Frontal cortex (tissue), 4 donors: ENCODE results near the gene MRNIP. TPM values are rescaled to one million over a fixed set of nuclear protein-coding genes. Genes with fewer than 3 reads are reported as not detected.

Experiments
- DNase-seq, 2 donors: peaks; one replicate each; pipeline ENCODE4 v3.0.0; 2012; ENCODE audit warnings: low spot score in 2 of 2
- FAIRE-seq: peaks from 2 replicates; lab custom pipeline; 2012; peaks lifted over from hg19 to GRCh38; lab: Jason Lieb, UNC
- total RNA-seq: library from RNA; depleted of rRNA; stranded (reverse); fragments of >200 nt; gene quantifications from one replicate; pipeline ENCODE4 v1.2.3, GENCODE V29; 2014
- donor health status: control.
- donor health status: control.
- donor health status: control.

Gene MRNIP
- 28.1 TPM for total RNA-seq

GRCh38 chr5:179858586-179859427, at the start of gene MRNIP:
MRNIP (minus strand) TSS chr5:179858817; CDS start chr5:179858796, 21 bp downstream.
- no peak for FAIRE-seq
- DNase-seq: peak; percentile 94 to 96

- FAIRE-seq (no peak), DNase-seq (peak; percentile 86 to 87)
These were observed 49.1 kb upstream of the MRNIP start, which contains the start of gene TBC1D9B for GRCh38 chr5:179907556-179908324. TBC1D9B (minus strand) TSS chr5:179907897; CDS start chr5:179907821, 76 bp downstream.

DNA sequence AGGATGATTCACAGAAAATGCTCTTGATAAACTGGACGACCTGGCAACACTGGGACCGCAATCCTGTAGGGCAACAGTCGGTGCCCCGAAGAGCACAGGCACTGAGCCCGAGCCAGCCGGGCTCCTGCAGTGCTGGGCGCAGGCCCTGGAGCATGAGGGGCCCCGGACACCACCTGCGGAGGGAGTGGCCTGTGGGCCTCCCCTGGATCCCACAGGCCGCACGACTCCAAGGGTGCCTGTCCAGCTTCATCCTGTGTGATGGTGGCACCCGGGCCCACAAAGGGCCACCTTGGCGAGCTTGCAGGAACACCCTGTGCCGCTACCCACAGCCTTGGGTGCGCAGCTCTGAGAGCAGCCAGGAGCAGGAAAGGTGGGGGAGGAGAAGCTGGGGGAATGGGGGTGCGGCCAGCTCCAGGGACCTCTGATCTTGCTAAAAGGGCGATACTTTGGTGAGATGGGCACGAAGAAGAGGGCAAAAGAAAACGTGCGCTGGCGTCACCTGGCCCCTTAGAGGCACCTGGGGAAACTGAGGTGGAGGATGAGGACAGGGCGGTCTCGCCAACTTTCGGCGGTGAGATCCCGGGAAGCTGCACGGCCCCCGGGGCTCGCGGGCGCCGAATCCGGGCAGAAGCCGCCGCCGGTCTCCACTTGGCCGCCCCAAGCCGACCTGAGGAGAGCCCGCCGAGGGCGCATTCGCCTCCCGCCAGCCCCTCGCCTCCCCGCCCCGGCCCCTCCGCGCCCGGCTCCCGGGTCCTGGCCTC, 48.4 kb upstream of the MRNIP start:
- DNase-seq (no peak), FAIRE-seq (no peak)

GRCh38 chr5:179906294-179906794, 47.7 kb upstream of the MRNIP start:
- FAIRE-seq (no peak), DNase-seq (no peak)

DNA sequence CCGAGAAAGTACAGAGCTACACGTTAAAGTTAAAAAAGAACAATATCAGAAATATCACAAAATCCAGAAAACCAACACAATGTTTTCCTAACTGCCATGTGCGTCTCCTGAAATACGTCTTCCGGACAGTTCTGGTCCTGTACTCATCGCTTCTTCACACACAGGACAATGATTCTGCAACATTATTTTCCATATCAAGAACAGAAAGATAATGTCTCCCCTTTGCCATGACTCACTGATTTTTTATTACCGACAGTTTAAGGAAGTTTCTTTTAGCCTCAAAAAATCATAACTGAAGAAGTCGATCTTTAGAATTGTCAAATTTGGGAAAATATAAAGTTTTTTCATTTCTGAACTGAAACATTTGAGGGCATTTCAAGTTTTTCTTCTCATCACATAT, 46.5 kb upstream of the MRNIP start:
- no peak for DNase-seq
- no peak for FAIRE-seq

DNA sequence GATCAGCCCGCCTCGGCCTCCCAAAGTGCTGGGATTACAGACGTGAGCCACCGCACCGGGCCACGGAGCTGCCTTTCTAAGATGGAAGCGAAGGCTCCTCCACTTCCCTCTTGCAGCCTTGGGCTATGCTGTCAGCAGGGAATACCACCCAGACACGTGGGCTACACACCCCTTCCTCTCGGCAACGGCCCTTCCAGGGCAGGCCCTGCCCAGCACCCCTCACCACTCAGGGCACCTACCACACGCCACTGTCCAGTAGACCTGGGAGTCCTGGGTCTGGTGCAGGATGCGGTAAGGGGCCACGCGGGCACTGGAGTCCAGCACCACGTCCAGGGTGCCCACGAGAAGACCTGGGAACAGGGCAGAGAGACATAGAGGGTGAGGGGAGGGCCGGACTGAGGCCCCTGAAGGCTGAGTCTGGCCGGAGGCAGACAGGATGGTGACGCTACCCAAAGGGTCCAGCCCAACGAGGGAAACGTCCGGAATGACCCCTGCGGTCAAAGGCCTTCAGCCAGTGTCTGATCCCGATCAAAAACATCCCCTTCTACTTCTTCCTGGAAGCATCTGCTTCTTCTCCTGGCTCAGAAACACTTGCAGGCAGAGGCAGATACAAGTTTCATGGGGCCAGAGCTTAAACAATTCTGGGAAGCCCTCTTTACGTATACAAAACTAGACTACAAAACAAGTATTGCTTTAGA, 46.0 kb upstream of the MRNIP start:
- FAIRE-seq (no peak), DNase-seq (no peak)

DNA sequence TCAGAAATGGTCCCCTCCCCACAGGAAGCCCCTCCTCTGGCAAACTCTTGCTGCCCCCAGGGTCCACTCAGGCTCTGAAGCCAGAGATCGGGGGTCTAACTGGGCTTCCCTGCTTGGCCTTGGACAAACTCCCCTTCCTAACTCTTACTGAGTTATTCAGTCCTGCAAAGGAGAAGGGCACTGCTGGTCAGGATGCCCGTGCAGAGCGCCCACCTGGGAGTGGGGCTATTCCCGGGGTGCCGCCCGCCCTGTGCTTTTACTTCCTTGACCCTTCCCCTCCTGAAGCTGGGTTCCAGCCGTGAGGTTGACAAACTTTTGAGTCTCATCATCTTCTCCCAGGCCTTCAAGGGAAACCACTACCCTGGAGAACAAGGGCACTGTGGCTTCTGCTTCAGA, 44.1 kb upstream of the MRNIP start:
- FAIRE-seq (no peak), DNase-seq (no peak)

- DNase-seq (no peak), FAIRE-seq (no peak)
These were observed 43.5 kb upstream of the MRNIP start for GRCh38 chr5:179901915-179902762.

- DNase-seq (no peak), FAIRE-seq (no peak)
These were observed 42.8 kb upstream of the MRNIP start for GRCh38 chr5:179901462-179901861.

DNA sequence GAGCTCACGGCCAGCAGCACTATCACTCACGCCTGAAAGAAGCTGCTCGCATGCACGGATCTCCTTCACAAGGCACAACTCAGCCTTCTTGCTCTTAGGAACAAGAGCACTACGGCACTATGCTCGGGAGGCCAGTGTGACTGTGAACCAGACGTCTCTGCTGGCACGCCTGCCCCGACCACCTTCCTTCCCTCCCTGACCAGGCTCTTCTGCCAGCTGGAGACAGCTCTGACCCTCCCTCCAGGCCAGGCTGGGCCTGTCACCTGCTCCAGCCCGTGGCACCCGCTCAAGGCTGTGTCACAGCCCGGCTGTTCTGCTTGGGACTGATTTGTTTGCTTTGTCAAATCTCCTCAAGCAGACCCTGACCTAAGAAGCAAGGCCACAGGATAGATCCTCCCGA, 42.1 kb upstream of the MRNIP start:
- no peak for FAIRE-seq

DNA sequence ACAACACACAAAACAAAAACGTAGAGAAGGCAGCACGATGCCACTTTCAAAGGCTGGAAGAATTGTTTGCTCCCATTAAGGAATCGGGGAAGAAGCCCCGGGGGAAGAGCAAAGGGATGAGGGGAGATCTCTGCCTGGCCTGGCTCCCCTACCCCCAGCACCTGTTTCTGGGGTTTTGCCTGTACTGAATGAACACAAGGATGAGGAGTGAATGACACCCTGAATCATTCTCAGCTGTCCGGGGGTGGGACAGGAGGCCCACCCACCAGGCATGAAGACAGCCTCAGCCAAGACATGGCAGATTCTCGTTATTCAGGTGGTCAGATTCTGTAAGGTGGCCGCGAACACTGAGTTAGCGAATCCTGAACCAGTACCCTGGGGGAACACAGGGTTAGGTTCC, 41.6 kb upstream of the MRNIP start:
- no peak for FAIRE-seq
- DNase-seq: no peak

More for the DNA sequence above, 42.1 kb upstream of the MRNIP start:
- no peak for DNase-seq

DNA sequence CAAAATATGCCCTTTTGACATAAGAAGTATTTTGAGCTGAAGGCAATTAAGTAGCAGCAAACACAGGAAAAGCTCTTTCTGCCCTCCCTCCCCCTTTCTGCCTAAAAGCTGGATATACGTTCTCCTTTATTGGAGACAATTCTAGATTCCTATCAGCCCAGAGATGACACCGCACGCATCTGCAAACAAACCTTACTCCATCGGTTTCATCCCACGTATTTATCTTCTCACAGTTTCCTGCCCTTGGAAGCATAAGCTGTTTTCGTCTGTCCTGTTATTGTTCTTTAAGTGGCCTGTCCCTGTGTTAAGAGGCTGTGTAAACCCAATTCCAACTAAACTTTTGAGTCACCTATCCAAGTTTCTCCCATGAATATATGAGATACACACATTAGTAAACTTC, 37.2 kb upstream of the MRNIP start:
- no peak for FAIRE-seq
- DNase-seq: no peak

DNA sequence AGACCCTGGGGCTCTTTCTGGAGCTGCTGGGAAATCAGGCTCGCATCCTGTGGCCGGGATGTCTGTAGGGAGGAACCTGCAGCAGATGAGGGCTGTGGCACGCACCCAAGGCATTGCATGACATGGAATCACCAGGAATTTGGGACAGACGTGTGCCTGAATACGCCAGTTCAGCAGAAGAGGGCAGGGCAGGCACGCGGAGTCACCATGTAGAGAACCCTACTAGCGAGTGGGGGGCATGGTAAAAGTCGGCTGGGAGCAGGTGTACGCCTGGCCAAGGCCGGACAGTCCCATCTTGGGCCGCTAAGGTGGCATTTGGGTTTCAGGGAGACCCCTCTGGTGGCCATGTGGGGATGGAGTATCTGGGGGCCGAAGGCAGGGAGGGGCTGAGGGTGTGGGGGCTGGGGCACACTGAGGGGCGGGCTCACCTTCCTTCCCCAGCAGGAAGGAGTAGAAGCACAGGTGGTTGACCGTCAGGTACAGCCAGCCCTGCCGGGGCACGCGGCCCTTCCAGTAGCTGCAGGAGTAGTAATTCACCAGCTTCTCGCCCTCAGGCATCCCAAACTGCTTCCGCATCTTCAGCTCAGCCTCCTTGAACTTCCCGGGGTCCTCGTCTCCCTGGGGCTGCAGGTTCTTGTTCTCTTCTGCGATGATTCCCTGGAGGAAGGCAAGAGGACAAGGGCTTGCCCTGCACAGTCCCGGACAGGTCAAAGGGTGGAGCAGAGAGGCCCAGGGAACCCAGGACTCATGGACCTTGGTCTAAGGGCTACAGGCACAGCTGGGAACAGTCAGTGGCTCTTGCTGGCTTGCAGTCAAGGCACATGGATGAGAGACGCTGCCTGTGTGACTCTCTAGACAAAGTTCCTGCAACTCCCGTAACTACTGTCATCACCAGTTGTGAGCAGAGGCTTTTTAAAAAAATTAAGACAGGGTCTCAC, 35.6 kb upstream of the MRNIP start:
- DNase-seq (no peak), FAIRE-seq (no peak)

DNA sequence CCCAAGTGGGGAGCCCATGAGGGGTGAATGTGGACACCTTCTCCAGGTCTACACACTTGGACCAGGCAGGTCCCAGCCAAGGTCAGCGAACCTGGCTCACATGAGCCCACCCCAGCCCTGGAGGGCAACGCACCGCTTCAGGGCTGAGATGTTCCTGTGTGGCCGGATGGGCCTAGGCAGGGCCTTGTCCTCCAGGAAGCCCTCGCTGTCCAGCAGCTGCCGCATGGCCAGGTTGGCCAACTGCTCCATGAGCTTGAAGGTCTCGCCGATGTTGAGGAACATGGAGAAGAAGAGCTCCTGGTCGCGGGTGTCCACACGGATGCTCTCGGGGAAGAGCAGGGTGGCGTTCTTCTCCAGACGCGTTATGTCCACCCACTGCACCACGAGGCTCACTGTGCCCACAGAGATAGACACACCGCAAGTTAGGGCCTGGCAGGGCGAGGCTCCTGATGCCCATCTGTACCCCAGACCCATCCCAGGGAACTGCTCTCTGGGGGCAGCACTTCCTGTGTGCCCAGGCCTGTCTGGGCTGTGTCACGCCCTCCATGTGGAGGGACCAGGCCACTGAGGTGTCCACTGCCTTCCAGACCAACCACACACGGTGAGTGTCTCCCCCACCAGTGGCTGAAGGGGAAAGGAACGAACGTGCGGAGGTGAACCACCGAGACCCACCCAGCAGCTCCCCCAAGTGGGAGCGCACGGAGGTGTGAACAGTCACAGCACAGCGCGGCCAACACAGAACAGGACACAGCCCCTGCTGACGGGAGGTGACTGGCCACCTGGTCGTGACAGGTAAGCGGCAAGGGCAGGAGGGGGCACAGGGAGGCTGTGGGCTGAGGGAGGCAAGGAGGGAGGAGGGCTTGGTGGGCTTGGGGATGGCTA, 34.7 kb upstream of the MRNIP start:
- DNase-seq (no peak), FAIRE-seq (no peak)

DNA sequence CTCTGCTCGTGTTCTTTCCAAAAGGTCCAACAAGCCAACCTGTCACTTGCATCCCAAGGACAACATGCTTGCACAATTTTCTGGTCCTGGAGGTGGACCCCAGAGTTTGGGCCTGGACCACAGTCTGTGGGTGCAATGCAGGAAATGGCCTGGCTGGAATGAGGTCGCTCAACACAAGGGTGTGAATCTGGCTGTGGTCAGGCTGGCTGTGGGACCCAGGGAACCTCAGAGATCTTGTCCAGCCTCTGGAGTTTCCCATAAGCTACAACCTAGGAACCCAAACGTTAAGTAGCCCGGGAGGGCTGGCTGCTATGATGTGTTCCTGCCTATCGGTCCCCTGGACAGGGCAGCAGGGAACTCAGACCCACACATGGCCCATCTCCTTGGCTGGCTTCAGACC, 33.6 kb upstream of the MRNIP start:
- DNase-seq (no peak), FAIRE-seq (no peak)

DNA sequence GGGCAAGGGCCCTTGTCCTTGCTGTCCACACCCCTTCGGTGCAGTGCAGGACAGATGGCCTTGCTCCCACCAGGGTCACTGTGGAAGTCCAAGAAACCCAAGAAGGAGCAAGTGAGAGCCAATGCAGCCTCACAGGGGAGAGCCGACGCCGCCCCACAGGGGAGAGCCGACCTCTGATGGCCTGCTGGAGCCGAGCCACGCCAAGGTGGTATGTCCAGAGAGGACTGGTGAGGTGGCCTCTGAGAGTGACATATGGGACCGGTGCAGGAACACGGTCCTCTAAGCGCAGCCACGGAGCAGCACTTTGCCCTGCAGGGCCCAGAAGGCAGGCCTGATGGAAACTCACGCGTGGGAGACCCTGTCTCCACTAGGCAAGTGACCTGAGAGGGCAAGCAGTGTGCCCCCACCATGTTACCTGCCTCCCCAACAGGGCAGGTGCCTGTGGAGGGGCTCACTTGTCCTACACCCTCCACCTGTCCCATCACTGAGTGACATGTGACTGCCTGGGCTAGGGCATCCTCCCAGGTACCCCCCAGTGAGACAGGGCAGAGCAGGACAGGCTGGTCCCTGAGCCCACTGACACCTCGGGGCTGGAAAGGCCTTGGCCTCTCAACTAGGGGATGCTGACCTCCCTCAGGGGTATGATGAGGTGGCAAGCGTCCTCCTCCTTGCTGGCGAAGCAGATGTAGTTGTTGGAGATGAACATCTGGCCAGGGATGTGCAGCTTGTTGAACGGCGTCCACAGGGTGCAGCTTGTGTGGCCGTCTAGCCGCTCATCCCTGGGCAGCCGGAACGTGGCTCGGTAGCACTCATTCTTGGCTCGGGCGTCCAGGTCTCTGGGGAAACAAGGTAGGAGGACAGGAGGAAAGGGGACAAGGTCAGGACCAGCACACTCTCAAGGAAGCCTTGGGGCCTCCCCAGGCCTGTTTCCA, 32.4 kb upstream of the MRNIP start:
- FAIRE-seq (no peak), DNase-seq (no peak)
